Mucosa of gallbladder (tissue), 1 donor: Measurements from ENCODE around the gene RPL9. TPM values are rescaled to one million over a fixed set of nuclear protein-coding genes. Genes with fewer than 3 reads are reported as not detected.
A peak's percentile ranks its signal among the peaks of the same experiment; 100 is the strongest.
"Not testable (repeated sequence)": the region's sequence is repeated elsewhere in the genome, so short reads cannot be mapped to it uniquely, and the experiment has no call there.

Experiments
- DNase-seq: peaks from one replicate; pipeline ENCODE4 v3.0.0-alpha.2; 2020; ENCODE audit warnings: low spot score
- total RNA-seq: library from RNA; stranded (reverse); gene quantifications from one replicate; pipeline ENCODE4 v1.2.1, GENCODE V29; 2021
- donor health status: DM: no; HTN: no; CAD: no.

RPL9 gene
- total RNA-seq, 1 donor from 2014 or later: 1,194 TPM

DNA sequence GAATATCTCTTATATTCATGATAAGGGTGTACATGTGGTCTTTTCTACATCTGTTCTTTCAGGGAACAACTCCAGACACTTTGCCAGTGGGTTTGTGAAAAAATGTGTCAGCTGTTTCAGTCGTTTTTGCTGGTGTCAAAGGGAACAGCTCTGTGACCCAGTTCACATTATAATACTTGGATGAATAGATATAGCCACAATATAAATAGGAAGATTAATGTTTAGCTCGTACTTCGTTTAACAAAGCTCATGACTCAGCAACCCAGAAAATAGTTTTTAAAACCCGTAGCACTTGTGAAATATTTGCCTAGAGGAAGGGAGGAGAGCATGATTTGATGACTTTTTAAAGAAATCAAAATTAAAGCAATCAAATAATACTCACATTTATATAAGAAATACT lies 8.0 kb upstream of the RPL9 start:
- no peak for DNase-seq

DNA sequence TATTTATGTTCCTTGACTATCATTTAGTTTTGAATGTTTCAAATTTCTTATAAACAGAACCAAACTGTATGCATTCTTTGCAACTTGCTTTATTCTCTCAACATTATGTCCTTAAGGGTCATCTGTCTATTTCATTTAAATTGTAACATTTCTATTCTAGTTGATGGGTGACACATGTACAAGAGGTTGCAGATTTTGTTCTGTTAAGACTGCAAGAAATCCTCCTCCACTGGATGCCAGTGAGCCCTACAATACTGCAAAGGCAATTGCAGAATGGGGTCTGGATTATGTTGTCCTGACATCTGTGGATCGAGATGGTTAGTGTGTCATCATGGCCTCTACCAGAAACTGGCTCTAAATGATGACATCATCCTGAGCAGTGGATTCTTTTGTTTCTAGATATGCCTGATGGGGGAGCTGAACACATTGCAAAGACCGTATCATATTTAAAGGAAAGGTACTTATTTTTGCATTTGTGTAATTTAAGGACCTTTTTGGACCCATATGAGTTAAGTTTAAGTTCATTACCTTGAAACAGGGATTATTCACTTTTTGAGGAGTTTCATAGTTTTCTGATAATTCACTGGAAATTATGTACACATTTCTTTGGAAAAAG lies 6.3 kb upstream of the RPL9 start:
- no peak for DNase-seq

- DNase-seq: not testable (repeated sequence)
Measured at GRCh38 chr4:39458161-39458504, 589 bp downstream of the RPL9 start.

DNA sequence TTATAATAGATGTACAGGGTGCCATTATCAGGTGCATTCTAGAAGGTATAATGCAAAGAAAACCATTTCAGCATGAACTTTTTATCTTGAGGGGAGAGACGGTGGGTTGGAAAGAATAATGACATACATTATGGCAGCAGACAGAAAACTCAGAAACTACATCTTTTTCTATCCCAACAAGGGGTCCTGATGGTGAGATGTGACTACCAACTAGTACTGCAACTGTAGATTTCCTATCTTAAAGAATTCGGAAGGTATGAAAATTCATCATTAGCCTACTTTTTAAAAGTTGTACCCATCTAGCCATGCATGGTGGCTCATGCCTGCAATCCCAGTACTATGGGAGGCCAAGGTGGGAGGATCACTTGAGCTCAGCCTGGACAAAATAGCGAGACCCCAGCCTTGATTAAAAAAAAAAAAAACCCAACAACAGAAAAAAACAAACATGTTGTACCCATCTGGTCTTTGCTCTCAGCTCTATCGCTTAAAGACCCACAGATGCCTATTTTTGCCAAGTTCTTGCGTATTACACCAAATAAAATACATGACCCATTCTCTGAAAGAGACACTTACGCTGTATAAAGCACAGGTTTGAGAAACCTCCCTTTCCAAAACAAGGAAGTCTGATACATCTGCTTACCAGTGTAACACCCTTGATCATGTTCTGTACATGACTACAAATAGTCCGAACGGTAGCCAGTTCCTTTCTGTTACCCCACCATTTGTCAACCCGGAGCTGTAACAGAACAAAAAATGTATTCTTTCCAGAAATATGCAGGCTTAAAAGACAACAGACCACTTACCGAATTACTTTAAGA lies 1.6 kb downstream of the RPL9 start:
- no peak for DNase-seq

GRCh38 chr4:39455486-39455885 lies 3.2 kb downstream of the RPL9 start:
- no peak for DNase-seq

GRCh38 chr4:39453738-39454137 lies 5.0 kb downstream of the RPL9 start:
- no peak for DNase-seq

GRCh38 chr4:39452860-39453587 lies 5.7 kb downstream of the RPL9 start:
- DNase-seq: no peak

DNA sequence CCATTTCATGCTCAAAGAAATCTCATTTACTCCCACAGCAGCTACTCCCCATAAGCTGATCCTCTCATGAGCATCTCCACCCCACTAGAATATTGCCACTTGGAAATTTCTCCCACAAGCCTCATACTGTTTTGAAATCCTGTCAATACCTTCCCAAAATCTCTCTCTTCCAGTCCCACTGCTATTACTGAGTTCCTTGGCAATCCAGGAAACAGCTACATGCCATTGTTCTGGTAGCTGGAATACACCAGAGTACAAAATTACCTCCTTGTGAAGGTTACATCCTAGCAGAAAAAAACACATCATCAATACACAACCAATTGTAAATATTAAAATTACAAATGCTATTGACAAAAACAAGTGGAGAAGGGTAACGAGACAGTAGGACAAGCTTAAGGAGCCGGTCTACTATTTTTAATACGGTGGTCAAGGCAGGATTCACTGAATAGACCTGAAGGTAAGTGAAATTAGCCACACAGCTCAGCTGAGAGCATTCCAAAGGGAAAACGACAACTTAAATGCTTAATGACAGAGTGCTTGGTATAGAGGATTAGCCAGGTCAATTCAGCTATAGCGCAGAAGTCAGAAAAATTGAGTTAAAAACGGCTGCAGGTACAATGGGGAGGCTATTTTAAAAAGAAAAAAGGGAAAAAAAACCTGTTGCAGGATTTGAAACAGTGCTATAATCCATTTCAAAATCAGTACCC lies 6.4 kb downstream of the RPL9 start:
- DNase-seq: no peak

- DNase-seq: no peak
Measured at GRCh38 chr4:39451423-39452023, 7.2 kb downstream of the RPL9 start.

DNA sequence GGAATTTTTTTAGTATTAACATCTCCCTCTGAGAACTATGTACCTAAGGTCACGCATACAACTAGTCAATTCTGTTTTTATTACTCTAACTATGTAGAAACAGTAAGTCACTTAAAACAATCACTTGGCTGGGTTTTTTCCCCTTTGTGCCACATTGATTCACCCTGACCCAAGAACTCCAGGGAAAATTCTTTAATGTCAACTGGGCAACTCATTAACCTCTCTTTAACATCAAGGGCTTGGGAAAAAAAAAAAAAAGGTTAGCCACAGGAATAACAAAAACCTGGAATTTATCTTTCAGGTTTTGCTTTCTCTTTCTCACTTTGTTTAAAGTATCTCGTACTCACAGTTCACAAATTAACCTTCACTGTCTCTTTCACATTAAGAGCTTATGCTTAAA lies 8.1 kb downstream of the RPL9 start:
- no peak for DNase-seq

- DNase-seq: peak; percentile 34
Measured at GRCh38 chr4:39446842-39447573, 11.7 kb downstream of the RPL9 start.

DNA sequence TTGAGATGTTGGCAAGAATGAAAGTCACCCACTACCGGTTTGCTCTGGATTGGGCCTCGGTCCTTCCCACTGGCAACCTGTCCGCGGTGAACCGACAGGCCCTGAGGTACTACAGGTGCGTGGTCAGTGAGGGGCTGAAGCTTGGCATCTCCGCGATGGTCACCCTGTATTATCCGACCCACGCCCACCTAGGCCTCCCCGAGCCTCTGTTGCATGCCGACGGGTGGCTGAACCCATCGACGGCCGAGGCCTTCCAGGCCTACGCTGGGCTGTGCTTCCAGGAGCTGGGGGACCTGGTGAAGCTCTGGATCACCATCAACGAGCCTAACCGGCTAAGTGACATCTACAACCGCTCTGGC lies 12.3 kb downstream of the RPL9 start:
- no peak for DNase-seq

DNA sequence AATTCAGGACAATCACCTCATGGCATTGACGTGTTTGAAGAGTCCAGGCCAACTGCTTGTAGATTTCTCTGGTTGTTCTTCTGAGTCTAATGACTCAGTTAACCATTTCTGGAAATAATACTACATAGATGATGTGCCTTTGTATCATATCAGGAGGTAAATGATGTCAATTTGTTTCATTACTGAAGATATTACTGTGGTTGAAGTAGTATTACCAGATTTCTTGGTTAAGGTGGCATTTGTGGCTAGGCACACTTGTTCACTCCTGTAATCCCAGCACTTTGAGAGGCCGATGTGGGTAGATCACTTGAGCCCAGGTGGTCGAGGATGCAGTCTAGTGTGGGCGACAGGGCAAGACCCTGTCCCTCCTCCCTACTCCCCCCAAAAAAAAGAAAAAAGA lies 15.7 kb downstream of the RPL9 start:
- no peak for DNase-seq

DNA sequence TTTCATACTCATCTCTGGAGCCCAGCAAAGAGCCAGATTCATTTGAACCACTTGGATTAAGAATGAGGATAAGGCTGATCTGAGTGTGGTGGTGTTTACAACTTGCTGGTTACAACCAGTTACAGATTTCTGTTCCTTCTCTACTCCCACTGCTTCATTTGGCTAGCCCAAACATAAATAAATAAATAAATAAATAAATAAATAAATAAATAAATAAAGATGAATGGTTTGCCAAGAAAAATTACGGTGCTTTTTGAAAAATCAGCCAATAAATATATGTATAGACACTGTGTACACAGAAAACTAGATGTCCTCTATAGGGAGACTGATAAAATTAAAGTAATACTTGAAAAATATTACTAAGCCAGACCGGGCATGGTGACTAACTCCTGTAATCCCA lies 17.1 kb downstream of the RPL9 start:
- DNase-seq: no peak

GRCh38 chr4:39435659-39436563 lies 22.8 kb downstream of the RPL9 start:
- DNase-seq: no peak

DNA sequence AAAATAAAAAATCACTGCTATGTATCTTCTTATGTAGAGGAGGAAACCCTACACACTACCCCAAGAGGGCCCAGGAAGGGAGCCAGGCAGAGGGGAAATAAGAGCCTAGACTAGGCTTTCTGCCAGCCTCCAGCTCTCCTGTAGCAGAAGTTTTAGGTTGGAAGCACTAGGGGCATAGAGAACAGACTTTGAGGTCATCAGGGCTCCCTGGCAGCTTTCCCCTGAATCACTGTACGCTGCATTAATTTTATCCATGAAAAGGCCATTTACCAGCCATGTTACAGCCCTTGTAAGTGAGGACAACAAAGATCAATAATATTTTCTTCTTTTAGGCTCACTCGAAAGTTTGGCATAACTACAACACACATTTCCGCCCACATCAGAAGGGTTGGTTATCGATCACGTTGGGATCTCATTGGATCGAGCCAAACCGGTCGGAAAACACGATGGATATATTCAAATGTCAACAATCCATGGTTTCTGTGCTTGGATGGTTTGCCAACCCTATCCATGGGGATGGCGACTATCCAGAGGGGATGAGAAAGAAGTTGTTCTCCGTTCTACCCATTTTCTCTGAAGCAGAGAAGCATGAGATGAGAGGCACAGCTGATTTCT lies 24.7 kb downstream of the RPL9 start:
- no peak for DNase-seq

DNA sequence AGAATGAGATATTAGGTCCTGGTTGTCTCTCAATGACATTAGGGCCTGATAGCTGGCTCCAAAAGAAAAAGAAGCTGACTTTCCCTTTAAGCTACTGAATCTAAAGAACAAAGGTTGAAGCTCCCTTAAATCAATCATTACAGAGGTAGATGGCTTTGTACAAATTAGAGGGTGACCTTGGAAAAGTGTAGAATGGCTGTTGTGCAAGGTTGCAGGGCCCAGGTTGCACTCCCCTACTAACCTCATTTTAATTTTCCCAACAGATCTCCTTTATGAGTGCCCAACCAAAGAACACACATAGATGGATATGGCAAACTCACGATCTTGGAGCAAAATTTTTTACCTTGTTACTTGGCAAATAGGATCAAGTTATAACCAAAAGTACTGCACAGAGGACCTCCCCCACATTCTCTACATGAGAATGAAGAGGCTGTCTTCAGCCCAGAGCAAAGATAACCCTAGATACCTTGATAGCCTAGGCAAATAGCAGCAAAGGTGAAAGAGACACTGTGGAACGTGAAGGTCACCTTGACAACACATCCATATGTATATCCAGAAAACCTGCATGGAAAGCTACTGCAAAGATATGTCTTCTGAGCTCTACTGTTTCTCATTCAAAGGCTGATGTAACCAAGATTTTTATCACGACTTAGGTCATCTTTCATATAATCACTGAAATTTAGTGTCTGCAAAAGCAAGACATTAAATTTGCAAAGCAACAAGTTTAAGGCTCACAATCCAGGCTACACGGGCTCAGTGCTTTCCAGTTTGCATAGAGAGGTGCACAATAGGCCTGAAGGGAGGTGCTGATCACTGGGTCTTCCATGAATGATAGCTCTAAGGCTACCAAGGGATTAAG lies 29.0 kb downstream of the RPL9 start:
- no peak for DNase-seq

GRCh38 chr4:39427520-39428114 lies 31.1 kb downstream of the RPL9 start:
- DNase-seq: no peak
